GM21381 (cell line): ENCODE data around the gene RPL10A.

ENCODE experiments used
- ATAC-seq: cut with Tn5 transposase; IDR thresholded peaks from one replicate; pipeline ENCODE4 v1.9.1; 2021; ENCODE audit warnings: mild to moderate bottlenecking, moderate library complexity; ENCODE audit not compliant: unreplicated experiment

Gene RPL10A

GRCh38 chr6:35474942-35475570 lies 6.9 kb downstream of the RPL10A start:
- ATAC-seq = no peak

DNA sequence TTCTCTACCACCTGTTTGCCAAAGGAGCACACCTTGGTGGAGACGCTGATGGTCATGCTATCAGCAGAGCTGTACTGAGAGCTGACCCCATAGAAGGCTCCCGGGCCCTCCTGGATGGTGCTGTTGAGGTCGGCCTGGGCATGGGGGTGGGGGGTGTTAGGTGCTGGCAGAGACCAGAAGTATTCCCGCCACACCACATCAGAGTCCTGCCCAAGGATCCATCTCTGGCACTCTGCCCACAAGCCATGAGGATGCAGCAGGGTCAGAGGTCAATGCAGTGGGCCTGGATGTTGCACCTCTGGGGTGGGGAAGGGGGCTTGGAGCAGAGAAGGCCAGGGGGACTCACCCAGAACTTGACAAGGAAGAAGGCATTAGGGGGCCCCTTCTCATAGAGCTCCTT lies 7.4 kb downstream of the RPL10A start:
- no peak for ATAC-seq

DNA sequence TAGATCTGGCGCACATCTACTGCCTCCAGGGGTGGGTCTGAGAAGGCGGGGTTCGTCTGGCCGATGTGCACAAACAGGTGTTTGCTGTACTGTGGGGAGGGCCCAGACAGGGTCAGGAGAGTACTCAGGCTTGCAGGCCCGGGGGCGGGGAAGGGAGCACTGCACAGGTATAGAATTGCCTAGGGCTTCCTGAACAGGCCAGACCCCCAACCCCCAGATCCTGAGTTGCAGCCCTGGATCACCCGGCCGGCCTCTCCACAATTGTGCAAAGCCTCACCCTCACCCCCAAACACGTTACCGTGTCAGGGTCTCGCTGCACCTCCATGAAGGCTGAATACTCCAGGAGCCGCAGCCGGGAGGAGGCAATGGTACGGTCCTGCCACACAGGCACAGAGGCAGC lies 7.8 kb downstream of the RPL10A start:
- no peak for ATAC-seq

GRCh38 chr6:35477028-35477427 lies 8.8 kb downstream of the RPL10A start:
- no peak for ATAC-seq

- no peak for ATAC-seq
Observed at GRCh38 chr6:35477551-35478179, 9.5 kb downstream of the RPL10A start.

DNA sequence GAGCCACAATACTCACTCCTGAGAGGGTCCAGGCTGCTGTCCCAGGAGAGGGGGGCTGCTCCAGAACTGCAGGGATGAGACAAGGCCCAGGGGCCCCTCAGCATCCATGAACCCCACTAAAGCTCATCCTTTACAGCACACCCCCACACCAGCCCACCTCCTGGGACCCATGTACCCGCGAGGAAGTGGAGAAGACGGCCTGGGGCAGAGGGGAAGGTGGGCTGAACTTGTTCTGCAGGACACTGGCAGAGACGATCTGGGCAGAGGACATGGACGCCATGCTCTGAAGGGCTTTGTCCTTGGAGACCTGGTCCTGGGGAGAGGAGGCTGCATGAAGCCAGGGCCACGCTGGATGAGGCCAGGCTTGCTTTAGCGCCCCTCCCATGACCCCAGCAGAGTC lies 10.1 kb downstream of the RPL10A start:
- no peak for ATAC-seq

GRCh38 chr6:35480176-35480575 lies 12.0 kb downstream of the RPL10A start:
- ATAC-seq = no peak

GRCh38 chr6:35481226-35481625 lies 13.0 kb downstream of the RPL10A start:
- no peak for ATAC-seq

GRCh38 chr6:35483062-35483461 lies 14.9 kb downstream of the RPL10A start:
- ATAC-seq = no peak

GRCh38 chr6:35483490-35483889 lies 15.3 kb downstream of the RPL10A start:
- ATAC-seq = no peak

GRCh38 chr6:35483893-35484645 lies 15.9 kb downstream of the RPL10A start:
- no peak for ATAC-seq

GRCh38 chr6:35484921-35485392 lies 16.8 kb downstream of the RPL10A start:
- ATAC-seq = no peak

- ATAC-seq = no peak
Observed at GRCh38 chr6:35485402-35485877, 17.2 kb downstream of the RPL10A start.

- no peak for ATAC-seq
Observed at GRCh38 chr6:35486005-35486925, 18.1 kb downstream of the RPL10A start.

DNA sequence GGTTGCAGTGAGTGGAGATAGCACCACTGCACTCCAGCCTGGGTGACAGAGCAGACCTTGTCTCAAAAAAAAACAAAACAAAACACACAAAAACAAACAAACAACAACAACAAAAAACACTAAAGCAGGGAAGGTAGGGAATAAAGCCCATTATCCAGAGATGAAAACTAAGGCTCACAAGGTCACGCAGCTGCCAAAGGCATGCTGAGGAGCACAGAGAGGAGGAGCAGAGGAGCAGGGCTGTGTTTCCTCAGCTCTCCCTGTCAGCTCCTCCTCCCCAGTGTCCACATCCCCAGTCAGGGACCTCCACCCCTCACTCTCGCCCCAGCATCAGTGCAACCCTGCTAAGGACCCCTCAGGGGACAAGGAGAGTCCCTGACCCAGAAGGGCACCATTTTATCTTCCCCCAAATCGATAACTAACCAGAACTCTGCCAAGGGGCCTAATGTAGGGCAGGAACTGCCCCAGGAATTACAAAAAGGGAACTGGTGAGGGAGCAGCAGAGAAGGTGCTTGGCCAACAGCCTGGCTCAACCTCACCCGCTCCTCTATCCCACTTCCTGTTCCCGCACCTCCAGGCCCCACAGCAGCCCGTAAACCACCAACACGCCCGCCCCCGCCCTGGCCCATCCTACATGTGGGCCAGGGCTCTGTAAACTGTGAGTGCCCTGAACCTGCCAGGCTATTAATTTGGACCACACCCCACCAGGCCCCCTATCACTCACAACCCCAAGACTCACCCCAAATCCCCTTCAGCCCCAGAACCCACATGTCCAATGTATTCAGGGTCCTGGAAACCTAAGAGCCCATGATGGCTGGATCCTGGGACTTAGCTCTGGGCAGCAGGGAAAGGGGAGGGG lies 19.7 kb downstream of the RPL10A start:
- ATAC-seq = no peak

DNA sequence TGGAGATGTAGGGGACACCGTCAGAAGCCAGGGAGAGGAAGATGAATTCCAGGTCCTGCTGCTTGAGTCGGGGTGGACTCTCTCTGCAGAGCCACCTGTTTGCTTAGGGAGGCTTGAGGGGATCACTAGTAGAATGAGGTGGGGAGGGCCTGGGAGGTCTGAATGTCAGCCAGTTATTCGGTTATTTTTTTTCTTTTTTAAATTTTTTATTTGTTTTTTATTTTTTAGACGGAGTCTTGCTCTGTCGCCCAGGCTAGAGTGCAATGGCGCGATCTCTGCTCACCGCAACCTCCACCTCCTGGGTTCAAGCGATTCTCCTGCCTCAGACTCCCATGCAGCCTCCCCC lies 20.3 kb downstream of the RPL10A start:
- no peak for ATAC-seq

DNA sequence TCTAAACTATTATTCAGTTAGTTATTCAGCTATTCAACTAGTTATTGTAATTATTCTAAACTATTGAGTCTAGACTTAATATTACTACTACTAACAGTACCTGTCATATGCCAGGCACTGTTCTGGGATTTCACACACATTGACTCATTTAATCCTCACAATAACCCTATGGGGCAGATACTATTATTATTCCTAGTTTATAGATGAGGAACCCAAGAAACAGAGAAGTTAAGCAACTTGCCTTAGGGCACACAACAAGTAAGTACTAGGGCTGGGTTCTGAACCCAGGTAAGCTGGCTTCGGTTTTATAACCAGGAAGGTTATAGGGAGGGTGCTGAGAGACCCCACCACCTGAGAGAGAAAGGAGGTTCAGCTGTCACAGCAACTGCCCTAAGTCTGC lies 20.9 kb downstream of the RPL10A start:
- ATAC-seq = no peak

DNA sequence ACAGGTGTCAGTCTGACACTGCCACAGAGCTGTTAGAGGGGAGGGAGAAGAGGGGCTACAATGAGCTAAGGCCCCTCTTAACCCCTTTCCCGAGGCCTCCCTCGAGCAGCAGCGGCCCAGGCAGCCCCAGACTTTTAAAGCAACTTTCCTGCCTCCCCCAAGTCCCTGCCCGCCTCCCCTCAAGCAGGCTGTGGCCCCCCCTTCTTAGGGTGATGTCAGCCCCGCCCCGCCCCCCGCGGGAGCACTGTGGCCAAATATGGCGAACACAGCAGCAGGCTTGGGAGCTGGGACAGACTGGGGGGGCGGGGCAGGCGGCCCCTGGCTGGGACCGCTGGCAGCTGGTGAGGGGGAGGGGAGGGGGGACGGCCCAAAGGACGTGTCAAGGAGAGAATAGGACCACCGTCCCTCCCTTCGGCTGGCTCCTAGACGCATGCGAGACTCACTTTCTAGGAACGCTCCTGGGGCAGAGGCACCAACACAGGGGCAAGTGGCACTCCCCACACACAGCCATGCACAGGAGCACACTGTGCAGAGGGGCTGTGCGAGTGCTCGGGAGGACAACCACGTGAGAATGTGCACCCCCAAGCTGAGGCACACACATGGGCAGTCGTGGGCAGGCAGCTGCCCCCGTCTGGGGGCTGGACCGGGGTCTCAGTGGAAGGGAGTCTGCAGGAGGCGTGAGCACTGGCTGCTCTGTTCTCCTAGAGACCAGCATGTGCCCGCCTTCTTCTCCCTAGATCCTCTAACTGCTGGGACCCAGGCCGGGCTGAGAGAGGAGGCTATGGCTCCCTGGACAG lies 22.0 kb downstream of the RPL10A start:
- no peak for ATAC-seq

DNA sequence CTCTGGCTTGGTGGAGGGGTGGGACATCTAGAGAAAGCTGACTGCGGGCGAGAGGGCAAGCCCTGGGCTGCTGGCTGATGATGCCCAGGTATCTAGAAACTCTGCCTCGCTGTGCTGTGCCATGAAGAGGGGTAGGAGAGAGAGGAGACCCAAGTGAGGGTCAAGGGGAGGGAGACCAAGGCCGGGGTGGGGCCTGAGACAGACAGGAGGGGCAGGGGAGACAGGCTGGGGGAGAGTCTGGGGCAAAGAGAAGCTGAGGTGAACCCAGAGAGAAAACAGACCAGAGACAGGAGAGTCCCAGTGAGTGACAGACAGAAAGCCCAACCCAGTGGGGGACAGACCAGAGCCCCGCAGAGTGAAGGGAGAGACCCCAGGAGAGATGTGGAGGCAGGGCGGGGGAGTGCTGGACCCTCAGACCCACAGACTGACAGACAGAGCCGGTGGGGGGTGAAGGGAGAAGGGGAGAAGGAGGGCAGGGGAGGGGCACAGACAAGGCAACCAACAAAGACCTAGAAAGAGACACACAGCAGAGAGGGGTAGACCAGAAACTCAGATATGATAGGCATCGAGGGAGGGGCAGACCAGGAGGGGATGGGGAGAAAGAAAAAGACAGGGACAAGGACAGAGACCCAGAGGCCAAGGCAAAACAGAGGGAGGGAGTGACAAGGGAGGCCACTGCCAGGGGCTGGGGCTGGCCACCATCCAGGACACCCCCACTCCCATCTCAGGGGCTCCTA lies 22.8 kb downstream of the RPL10A start:
- ATAC-seq = no peak
